Fibroblast of skin of right biceps (primary cell): Measurements from ENCODE around the gene PIP5K1B.

Experiments used
- DNase-seq: peaks from one replicate; pipeline ENCODE4 v3.0.0-alpha.2; 2013

PIP5K1B gene

GRCh38 chr9:68778635-68779034 lies 73.6 kb downstream of the PIP5K1B start:
- no peak for DNase-seq

- peak; percentile 95 for DNase-seq
Observed at GRCh38 chr9:68779558-68780379, 74.7 kb downstream of the PIP5K1B start.

- DNase-seq, result no peak
Observed at GRCh38 chr9:68780380-68780712, 75.3 kb downstream of the PIP5K1B start.

GRCh38 chr9:68780720-68781119 lies 75.7 kb downstream of the PIP5K1B start:
- no peak for DNase-seq

- DNase-seq, result no peak
Observed at GRCh38 chr9:68781928-68782327, 76.9 kb downstream of the PIP5K1B start.

GRCh38 chr9:68782546-68782945 lies 77.5 kb downstream of the PIP5K1B start:
- no peak for DNase-seq

GRCh38 chr9:68785965-68786364 lies 80.9 kb downstream of the PIP5K1B start:
- no peak for DNase-seq

GRCh38 chr9:68791169-68791568 lies 86.1 kb downstream of the PIP5K1B start:
- DNase-seq, result no peak

GRCh38 chr9:68793605-68794343 lies 88.7 kb downstream of the PIP5K1B start:
- no peak for DNase-seq

GRCh38 chr9:68794898-68795297 lies 89.9 kb downstream of the PIP5K1B start:
- DNase-seq, result no peak

- DNase-seq, result no peak
Observed at GRCh38 chr9:68795411-68795810, 90.4 kb downstream of the PIP5K1B start.

- no peak for DNase-seq
Observed at GRCh38 chr9:68797116-68797515, 92.1 kb downstream of the PIP5K1B start.

GRCh38 chr9:68798423-68798822 lies 93.4 kb downstream of the PIP5K1B start:
- no peak for DNase-seq

GRCh38 chr9:68800836-68801235 lies 95.8 kb downstream of the PIP5K1B start:
- DNase-seq, result no peak

GRCh38 chr9:68802525-68803015 lies 97.5 kb downstream of the PIP5K1B start:
- DNase-seq, result no peak

- DNase-seq, result no peak
Observed at GRCh38 chr9:68804911-68805889, 100.2 kb downstream of the PIP5K1B start.

- DNase-seq, result no peak
Observed at GRCh38 chr9:68805890-68806517, 101.0 kb downstream of the PIP5K1B start.

- DNase-seq, result no peak
Observed at GRCh38 chr9:68808338-68808890, 103.4 kb downstream of the PIP5K1B start.

GRCh38 chr9:68817079-68817875 lies 112.2 kb downstream of the PIP5K1B start:
- no peak for DNase-seq

- no peak for DNase-seq
Observed at GRCh38 chr9:68819065-68819464, 114.0 kb downstream of the PIP5K1B start.

GRCh38 chr9:68821911-68822310 lies 116.9 kb downstream of the PIP5K1B start:
- no peak for DNase-seq
